Measurements from ENCODE around the gene RSRC1. TPM values are rescaled to one million over a fixed set of nuclear protein-coding genes. Genes with fewer than 3 reads are reported as not detected.
A peak's percentile ranks its signal among the peaks of the same experiment; 100 is the strongest.

RSRC1 gene
- total and polyA plus RNA-seq, 2 of the 8 experiments (the other 6 are each of a cell fraction or from before 2014, with no cell fraction given): 2.0 to 27.9 TPM

- Histone ChIP-seq H4K91ac (replicated peaks; ENCODE audit: insufficient read length, low read length) (no peak overlapping the region), H3K14ac (ENCODE audit: insufficient read length) (no peak overlapping the region), H3K23me2 (ENCODE audit: low read depth, low read length) (peaks cover 9% of the 10 kb centered on the region; the same call in 1 of the 2 replicates), H2AK5ac (ENCODE audit: low read depth, low read length) (no peak overlapping the region), H3K79me1 (ENCODE audit: low read depth, low read length) (no peaks in the 10 kb centered on the region), H3K56ac (replicated peaks; ENCODE audit: insufficient read length, low read depth, low read length) (no peak overlapping the region), H2BK15ac (ENCODE audit: low read length) (no peak overlapping the region), H4K8ac (ENCODE audit: extremely low read depth, insufficient read depth, low read length) (no peak overlapping the region), H2BK20ac (ENCODE audit: low read length) (no peak overlapping the region), H3K79me2 (ENCODE audit: control insufficient read depth in 1 of 2, insufficient read depth in 2 of 2, low read length in 2 of 2) (no peaks in the 10 kb centered on the region), H3K4me2 (ENCODE audit: insufficient read depth in 1 of 2, low read depth in 2 of 2, low read length in 2 of 2) (no peak overlapping the region), H4K20me1 (replicated peaks in 1 of 2; ENCODE audit: control insufficient read depth in 1 of 2, insufficient read depth in 2 of 2, low read length in 2 of 2) (peaks cover 1 to 4% of the 10 kb centered on the region in 2 experiments), H3K9me3 (ENCODE audit: insufficient read depth in 2 of 2, low read depth in 1 of 2, low read length in 1 of 2) (no peaks in the 10 kb centered on the region), H3K18ac (ENCODE audit: extremely low read depth, low read length) (no peak overlapping the region), H4K5ac (ENCODE audit: insufficient read length, low read depth, low read length) (no peak overlapping the region), H3K4ac (replicated peaks; ENCODE audit: insufficient read length, low read depth, low read length) (no peak overlapping the region), H2BK5ac (ENCODE audit: low read depth, low read length) (no peak overlapping the region), H2BK120ac (replicated peaks; ENCODE audit: low read depth, low read length) (no peak overlapping the region), H3K27me3 (replicated peaks in 1 of 4; ENCODE audit: control insufficient read depth in 3 of 4, extremely low read depth in 1 of 4, insufficient read depth in 3 of 4, low read length in 3 of 4) (peaks cover 21 to 35% (median 28%) of the 10 kb centered on the region in 4 experiments), H3K4me1 (replicated peaks in 1 of 4; ENCODE audit: control insufficient read depth in 3 of 4, insufficient read depth in 4 of 4, low read length in 3 of 4) (peaks cover 0 to 5% (median 2%) of the 10 kb centered on the region in 4 experiments; a peak in 4 of 7 replicates), H3K4me3 (ENCODE audit: extremely low read depth in 1 of 4, insufficient read depth in 2 of 4, low read depth in 3 of 4, low read length in 4 of 4) (no peak overlapping the region), H3K9ac (replicated peaks in 1 of 4; ENCODE audit: extremely low read depth in 1 of 4, low read depth in 3 of 4, low read length in 3 of 4) (no peak overlapping the region), H2BK12ac (ENCODE audit: low read depth, low read length) (no peak overlapping the region), H3K23ac (ENCODE audit: insufficient read length) (no peak overlapping the region), H3K36me3 (ENCODE audit: control insufficient read depth in 2 of 4, insufficient read depth in 4 of 4, low read length in 3 of 4) (no peaks in the 10 kb centered on the region), H3K27ac (ENCODE audit: low read depth, low read length) (no peak overlapping the region), H2AFZ (ENCODE audit: low read length) (no peak overlapping the region)
- 20% methylated on average over 5 of the region's 5 CpGs; no CpG with 5 or more reads in 1 of the 2 experiments for WGBS, 2 experiments (ENCODE audit: extremely low coverage in 1 of 2, insufficient coverage in 1 of 2, insufficient read length in 1 of 2, insufficient replicate concordance in 2 of 2, low coverage in 1 of 2, low lambda C conversion rate in 2 of 2, missing lambda C conversion rate in 1 of 2)
- ChIA-PET CTCF (ENCODE audit: partially characterized antibody) (interaction anchor here (0.6 to 1.5 kb wide), 8 partner anchors 10 to 491 kb away, joined by 3 to 6 read pairs (median 3); no protein-coding TSS in a partner anchor), POLR2A (ENCODE audit: partially characterized antibody) (interaction anchor here (1.2 kb wide), 2 partner anchors 9 to 13 kb away, joined by 3 read pairs; no protein-coding TSS in a partner anchor)
- peak; percentile 65 for FAIRE-seq
- no peak for DNase-seq (ENCODE audit: low read depth in 1 of 2, low spot score in 2 of 2)
- TF ChIP-seq ASH2L (IDR thresholded peaks at IDR 0.05; ENCODE audit: low read length): no peak
- peak; percentile 69 to 70 for TF ChIP-seq RAD21 (IDR thresholded peaks at IDR 0.05 in 1 of 2, conservative IDR thresholded peaks at IDR 0.05 in 1 of 2; ENCODE audit: low read depth in 2 of 2, low read length in 2 of 2)
- peak in 2 of 3 experiments; percentile 45 to 61; a peak in 3 of 4 replicates for TF ChIP-seq CTCF (IDR thresholded peaks at IDR 0.05; ENCODE audit: control extremely low read depth in 1 of 3, insufficient read depth in 1 of 3, low read depth in 1 of 3, low read length in 3 of 3)
Measured at GRCh38 chr3:158091531-158091930, 18.4 kb upstream of the RSRC1 start.

All from H1 (cell line).